NAMALWA (cell line): Measurements from ENCODE around the gene MAMDC4.
A peak's percentile ranks its signal among the peaks of the same experiment; 100 is the strongest.
"Not testable (repeated sequence)": the region's sequence is repeated elsewhere in the genome, so short reads cannot be mapped to it uniquely, and the experiment has no call there.

Source experiments
- DNase-seq: peaks from one replicate; pipeline ENCODE4 v3.0.0-alpha.2; 2015; ENCODE audit warnings: low spot score

MAMDC4 gene

GRCh38 chr9:136851941-136852663 is at the start of gene MAMDC4:
TSS of gene MAMDC4 (plus strand) at chr9:136852346. CDS start at chr9:136852417, 71 bp downstream.
- DNase-seq = no peak

GRCh38 chr9:136803009-136803550 is 49.1 kb upstream of the MAMDC4 start:
- DNase-seq = not testable (repeated sequence)

GRCh38 chr9:136803551-136804508 is 48.3 kb upstream of the MAMDC4 start:
- no peak for DNase-seq

- no peak for DNase-seq
Observed at GRCh38 chr9:136804509-136805206, 47.5 kb upstream of the MAMDC4 start.

- no peak for DNase-seq
Observed at GRCh38 chr9:136805207-136805740, 46.9 kb upstream of the MAMDC4 start.

- no peak for DNase-seq
Observed at GRCh38 chr9:136806067-136806466, 46.1 kb upstream of the MAMDC4 start.

- DNase-seq = no peak
Observed at GRCh38 chr9:136806631-136807201, 45.4 kb upstream of the MAMDC4 start.

- DNase-seq = peak; percentile 73
Observed at GRCh38 chr9:136807281-136808074, 44.7 kb upstream of the MAMDC4 start, which contains the start of gene RABL6. TSS of gene RABL6 (plus strand) at chr9:136807948. CDS start at chr9:136808197, 249 bp downstream.

GRCh38 chr9:136808075-136808805 is 43.9 kb upstream of the MAMDC4 start:
- peak; percentile 62 for DNase-seq

GRCh38 chr9:136808806-136809158 is 43.4 kb upstream of the MAMDC4 start:
- no peak for DNase-seq

- no peak for DNase-seq
Observed at GRCh38 chr9:136814725-136815421, 37.3 kb upstream of the MAMDC4 start.

- DNase-seq = no peak
Observed at GRCh38 chr9:136815422-136815782, 36.7 kb upstream of the MAMDC4 start.

- DNase-seq = no peak
Observed at GRCh38 chr9:136820971-136821825, 30.9 kb upstream of the MAMDC4 start.

GRCh38 chr9:136821826-136822544 is 30.2 kb upstream of the MAMDC4 start:
- no peak for DNase-seq

GRCh38 chr9:136823136-136824046 is 28.8 kb upstream of the MAMDC4 start:
- no peak for DNase-seq

- no peak for DNase-seq
Observed at GRCh38 chr9:136824496-136825225, 27.5 kb upstream of the MAMDC4 start.
